Fibroblast of the aortic adventitia (primary cell): Measurements from ENCODE around the gene LYRM4. TPM values are rescaled to one million over a fixed set of nuclear protein-coding genes. Genes with fewer than 3 reads are reported as not detected.

Experiments used
- DNase-seq: peaks from one replicate; pipeline ENCODE4 v3.0.0-alpha.2; 2010; ENCODE audit warnings: low read depth
- H3K4me3 ChIP-seq: 2 replicates; pipeline ENCODE4 v1.5.1; 2011; ENCODE audit warnings: low read depth, mild to moderate bottlenecking, control low read depth, low read length, moderate library complexity
- total RNA-seq: library from RNA; depleted of rRNA; stranded (reverse); fragments of >200 nt; gene quantifications from 2 replicates; pipeline ENCODE4 v1.2.3, GENCODE V29; 2012; ENCODE audit warnings: low replicate concordance
- TF ChIP-seq, protein P1 (sequence below): IDR thresholded peaks from 2 replicates; pipeline ENCODE4 v1.5.1; 2011; ENCODE audit warnings: mild to moderate bottlenecking, low read length, control low read depth, inconsistent platforms; ENCODE audit not compliant: insufficient read depth

LYRM4 gene
- total RNA-seq, 1 donor = 21.2 TPM

DNA sequence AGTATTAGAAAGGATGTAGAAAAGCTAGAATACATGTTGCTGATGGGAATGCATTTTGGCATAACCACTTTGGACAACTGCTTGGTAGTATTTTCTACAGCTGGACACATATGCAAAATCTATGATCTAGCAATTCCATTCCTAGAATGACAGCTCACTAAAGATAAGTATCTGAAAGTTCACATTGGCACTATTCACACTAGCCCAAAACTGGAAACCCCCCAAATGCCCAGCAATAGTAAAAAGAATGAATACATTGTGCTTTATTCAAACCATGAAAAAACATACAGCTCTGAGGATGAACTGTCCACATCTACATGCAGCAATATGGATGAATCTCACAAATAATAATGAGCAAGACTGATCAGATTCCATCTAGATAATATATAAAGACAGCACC is 96.7 kb downstream of the LYRM4 start:
- no peak overlapping the region for H3K4me3 ChIP-seq
- no peak for DNase-seq
- TF ChIP-seq, protein P1, sequence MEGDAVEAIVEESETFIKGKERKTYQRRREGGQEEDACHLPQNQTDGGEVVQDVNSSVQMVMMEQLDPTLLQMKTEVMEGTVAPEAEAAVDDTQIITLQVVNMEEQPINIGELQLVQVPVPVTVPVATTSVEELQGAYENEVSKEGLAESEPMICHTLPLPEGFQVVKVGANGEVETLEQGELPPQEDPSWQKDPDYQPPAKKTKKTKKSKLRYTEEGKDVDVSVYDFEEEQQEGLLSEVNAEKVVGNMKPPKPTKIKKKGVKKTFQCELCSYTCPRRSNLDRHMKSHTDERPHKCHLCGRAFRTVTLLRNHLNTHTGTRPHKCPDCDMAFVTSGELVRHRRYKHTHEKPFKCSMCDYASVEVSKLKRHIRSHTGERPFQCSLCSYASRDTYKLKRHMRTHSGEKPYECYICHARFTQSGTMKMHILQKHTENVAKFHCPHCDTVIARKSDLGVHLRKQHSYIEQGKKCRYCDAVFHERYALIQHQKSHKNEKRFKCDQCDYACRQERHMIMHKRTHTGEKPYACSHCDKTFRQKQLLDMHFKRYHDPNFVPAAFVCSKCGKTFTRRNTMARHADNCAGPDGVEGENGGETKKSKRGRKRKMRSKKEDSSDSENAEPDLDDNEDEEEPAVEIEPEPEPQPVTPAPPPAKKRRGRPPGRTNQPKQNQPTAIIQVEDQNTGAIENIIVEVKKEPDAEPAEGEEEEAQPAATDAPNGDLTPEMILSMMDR = no peak

DNA sequence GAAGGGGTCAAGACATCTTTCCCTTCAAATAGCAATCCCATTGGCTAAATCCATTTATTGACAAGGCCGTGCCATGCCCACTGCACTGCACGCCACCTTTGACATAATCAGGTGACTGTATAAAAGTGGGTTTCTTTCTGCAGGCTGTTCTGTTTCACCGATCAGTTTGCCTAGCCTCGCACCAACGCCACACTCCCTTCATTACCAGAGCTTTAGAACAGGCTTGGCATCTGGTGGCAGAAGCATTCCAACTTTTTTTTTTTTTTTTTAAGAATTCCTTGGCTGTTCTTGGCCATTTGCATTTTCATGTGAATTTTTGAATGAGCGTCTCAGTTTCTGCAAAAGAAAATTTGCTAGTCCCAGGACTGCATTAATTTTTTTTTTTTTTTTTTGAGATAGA is 97.5 kb downstream of the LYRM4 start:
- TF ChIP-seq, protein P1 = no peak
- no peak overlapping the region for H3K4me3 ChIP-seq
- no peak for DNase-seq

DNA sequence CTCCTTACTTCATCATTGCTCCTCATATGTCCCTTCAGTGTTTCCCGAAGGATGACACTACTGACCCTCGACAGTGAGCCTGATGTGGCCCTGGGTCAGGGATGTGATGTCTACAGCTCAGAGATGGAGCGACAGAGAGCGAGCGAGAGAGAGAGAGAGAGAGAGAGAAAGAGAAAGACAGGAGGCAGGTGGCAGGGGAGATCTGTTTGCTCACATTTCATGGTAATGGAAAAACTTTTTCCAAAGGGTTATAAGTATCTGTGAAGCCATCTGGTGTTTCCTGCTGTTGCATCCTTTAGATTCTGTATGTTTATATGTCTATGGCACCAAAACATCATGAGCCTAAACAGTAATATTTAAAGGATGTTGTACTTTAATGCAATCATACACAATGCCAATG is 98.4 kb downstream of the LYRM4 start:
- DNase-seq = no peak
- TF ChIP-seq, protein P1 = no peak
- H3K4me3 ChIP-seq = no peak overlapping the region

DNA sequence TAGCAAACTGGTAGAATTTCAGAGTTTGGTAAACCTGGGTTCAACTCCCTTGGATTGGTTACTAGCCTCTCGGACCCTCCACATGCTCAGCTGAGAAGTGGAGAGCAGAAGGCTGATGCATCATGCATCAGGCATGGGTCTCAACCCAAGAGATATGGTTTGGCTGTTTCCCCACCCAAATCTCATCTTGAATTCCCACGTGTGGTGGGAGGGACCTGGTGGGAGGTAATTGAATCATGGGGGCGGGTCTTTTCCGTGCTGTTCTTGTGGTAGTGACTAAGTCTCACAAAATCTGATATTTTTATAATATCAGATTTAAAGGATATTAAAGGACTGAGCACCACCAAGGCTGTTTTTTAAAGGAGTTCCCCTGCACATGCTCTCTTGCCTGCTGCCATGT is 100.5 kb downstream of the LYRM4 start:
- H3K4me3 ChIP-seq = no peak overlapping the region
- TF ChIP-seq, protein P1 = no peak
- no peak for DNase-seq

DNA sequence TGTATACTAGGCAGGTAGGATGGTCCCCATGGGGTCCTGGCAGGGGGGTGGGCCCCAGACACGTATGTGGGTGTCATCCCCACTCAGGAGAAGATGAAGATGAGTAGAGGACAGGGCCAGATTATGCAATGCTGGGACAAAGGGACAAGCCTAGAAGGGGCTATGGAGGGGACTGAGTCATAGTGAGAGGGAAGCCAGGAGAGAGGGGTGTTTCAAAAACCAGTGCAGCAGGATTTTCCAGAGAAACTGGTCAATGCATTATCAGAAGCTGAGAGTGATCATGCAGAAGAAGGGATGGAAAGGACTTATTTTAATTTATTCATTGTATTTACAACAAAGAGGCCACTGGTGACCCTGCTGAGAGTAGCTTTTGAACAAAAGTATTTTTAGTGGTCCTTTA is 101.6 kb downstream of the LYRM4 start:
- no peak overlapping the region for H3K4me3 ChIP-seq
- TF ChIP-seq, protein P1 = no peak
- no peak for DNase-seq

DNA sequence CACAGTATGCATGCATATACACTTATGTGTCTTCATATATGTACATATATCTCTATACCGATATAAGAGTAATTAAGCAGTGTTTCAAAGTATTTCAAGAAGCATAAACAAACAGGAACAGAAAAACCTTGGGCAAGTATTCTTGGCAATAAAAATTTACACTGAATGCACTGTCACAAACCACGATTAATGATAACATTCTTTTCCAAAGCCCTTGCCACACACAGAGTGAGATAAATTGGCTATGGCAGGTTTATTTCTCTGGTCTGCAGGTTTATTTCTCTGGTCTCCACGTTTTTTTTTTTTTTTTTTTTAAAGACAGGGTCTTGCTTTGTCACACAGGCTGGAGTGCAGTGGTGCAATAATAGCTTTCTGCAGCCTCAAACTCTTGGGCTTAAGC is 102.6 kb downstream of the LYRM4 start:
- TF ChIP-seq, protein P1 = no peak
- DNase-seq = no peak

DNA sequence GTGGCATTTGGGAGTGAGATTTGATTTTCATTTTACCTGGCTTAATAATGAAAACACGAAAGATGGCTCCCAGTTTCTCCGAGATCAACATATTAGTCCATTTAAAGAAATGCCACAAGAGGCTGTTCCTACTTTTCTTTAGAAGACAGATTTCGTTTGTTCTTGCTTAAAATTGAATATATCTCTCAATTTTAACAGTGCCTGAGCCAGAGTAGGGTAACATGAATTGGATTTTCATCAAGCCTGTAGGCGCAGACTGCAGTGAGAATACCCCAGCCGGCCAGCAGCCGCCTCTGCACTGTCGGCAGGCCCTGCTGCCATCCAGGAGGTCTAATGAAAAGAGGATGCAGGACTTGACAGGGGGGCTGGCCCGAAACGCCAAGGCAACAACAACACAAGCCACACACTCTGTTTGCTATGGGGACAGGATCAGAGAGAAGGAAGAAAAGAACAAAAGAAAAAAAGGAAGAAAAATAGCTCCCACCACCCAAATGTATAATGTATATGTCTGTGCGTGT is 103.1 kb downstream of the LYRM4 start:
- no peak overlapping the region for H3K4me3 ChIP-seq
- DNase-seq = no peak
- TF ChIP-seq, protein P1 = no peak

More for the DNA sequence above, 102.6 kb downstream of the LYRM4 start:
- no peak overlapping the region for H3K4me3 ChIP-seq
